ENCODE data around the gene PRKAG2.

PRKAG2 gene

DNA sequence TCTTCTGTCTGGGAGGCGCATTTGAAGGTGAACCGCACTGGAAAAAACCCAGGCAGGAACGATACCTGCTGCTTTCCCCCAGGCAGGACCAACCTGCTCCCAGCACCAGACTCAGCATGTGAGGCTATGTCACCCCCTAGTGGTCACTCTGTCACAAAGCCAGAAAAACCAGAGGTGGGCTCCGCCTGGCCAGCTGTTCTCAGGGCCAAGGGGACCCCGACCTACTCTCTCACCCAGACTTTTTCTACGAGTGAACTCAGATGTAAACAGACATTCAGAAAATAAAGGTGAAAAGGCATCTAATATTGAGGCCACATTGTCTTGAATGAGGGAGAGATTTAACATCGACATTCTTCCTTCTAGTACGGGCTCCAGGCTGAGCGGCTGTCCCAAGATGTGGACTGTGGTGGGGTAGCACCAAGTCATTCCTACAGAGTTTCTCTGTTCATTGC, 117.3 kb downstream of the PRKAG2 start:
- TF ChIP-seq, protein P1, sequence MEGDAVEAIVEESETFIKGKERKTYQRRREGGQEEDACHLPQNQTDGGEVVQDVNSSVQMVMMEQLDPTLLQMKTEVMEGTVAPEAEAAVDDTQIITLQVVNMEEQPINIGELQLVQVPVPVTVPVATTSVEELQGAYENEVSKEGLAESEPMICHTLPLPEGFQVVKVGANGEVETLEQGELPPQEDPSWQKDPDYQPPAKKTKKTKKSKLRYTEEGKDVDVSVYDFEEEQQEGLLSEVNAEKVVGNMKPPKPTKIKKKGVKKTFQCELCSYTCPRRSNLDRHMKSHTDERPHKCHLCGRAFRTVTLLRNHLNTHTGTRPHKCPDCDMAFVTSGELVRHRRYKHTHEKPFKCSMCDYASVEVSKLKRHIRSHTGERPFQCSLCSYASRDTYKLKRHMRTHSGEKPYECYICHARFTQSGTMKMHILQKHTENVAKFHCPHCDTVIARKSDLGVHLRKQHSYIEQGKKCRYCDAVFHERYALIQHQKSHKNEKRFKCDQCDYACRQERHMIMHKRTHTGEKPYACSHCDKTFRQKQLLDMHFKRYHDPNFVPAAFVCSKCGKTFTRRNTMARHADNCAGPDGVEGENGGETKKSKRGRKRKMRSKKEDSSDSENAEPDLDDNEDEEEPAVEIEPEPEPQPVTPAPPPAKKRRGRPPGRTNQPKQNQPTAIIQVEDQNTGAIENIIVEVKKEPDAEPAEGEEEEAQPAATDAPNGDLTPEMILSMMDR (IDR thresholded peaks at IDR 0.05; ENCODE audit: low read depth, low read length) = peak; percentile 90
- peak; percentile 72 to 73 for DNase-seq (ENCODE audit: low read depth in 2 of 2)
- no peak overlapping the region for H3K4me3 ChIP-seq (replicated peaks in 1 of 2; ENCODE audit: low read depth in 2 of 2, low read length in 2 of 2)

DNA sequence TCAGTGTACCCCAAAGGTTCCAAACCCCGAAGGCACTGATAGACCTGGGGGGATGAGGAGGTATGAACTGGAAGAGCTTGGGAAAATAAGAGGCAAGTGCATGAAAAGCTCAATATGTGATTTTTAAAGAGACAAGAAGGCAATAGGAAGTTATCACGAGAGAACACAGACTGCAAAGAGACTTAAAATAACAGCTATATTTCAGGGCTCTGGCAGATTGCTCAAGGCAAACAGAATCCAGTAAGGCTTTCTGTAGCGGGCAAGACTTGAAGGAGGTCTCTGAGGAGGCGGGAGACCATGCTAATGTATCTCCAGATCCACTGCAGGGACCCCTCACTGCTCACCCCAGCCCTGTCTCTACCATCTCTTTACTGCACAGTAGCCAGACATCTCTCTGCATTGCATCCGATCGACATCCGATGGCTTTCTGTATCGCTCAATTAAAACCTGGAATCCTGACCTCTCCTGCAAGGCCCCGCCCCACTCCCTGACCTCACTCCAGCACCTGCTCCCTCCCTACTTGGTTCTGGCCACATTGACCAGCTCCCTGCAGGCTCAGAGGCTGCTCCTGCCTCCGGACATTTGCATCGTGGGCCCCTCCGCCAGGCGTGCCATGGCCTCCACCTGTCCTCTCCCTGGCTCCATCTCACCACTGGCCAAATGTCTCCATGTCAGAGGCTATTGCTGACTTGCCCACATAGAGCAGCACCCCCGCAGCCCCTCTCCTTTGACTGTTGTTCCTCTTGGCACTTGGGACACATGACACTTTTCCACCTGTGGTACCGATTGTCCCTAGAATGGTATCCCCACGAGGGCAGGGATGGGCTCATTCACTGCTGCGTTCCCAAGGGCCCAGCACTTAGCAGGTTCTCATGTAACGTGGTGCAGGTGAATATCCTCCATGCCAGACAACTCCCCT, 118.0 kb downstream of the PRKAG2 start:
- TF ChIP-seq, protein P1 (IDR thresholded peaks at IDR 0.05; ENCODE audit: low read depth, low read length) = no peak
- no peak overlapping the region for H3K4me3 ChIP-seq (replicated peaks in 1 of 2; ENCODE audit: low read depth in 2 of 2, low read length in 2 of 2)
- DNase-seq (ENCODE audit: low read depth in 2 of 2) = no peak

DNA sequence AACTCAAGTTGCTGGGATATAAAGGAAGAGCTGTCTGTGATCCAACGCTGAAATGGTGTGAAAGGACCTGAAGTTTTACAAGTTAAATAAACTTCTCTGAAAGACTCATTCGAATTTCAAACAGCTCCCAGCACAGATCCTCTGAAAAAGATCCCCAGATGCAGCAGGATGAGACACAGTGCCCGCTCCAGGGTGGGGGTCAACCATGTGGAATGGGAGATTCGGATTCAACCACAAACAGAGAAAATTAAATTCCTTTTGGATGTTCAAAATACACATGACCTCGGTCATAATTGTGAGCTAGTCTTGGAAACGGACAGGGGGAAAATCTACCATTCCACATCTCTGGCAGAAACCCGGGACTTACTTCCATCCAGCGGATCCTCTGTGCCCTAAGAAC, 119.6 kb downstream of the PRKAG2 start:
- H3K4me3 ChIP-seq (replicated peaks in 1 of 2; ENCODE audit: low read depth in 2 of 2, low read length in 2 of 2) = no peak overlapping the region
- DNase-seq (ENCODE audit: low read depth in 2 of 2) = no peak
- TF ChIP-seq, protein P1 (IDR thresholded peaks at IDR 0.05; ENCODE audit: low read depth, low read length) = no peak

DNA sequence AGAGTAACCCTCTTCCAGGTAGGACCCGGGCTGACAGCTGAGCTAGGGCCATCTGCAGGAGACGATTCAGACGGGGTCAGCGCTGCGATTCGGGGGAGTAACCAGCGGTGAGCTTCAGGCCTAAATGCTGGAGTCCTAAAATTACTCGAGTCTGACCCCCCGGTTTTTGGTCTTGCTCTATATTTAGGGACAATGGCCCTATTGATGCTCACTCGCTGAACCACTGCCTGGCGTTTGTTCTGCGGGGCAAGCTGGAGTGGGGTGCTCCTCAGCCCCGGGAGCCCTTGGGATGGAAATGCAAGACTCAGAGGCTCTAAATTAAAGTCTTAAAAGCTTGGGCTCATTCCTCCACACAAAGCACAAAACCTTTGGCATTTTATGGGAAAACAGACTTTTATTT, 120.0 kb downstream of the PRKAG2 start:
- no peak for DNase-seq (ENCODE audit: low read depth in 2 of 2)
- TF ChIP-seq, protein P1 (IDR thresholded peaks at IDR 0.05; ENCODE audit: low read depth, low read length) = no peak
- no peak overlapping the region for H3K4me3 ChIP-seq (replicated peaks in 1 of 2; ENCODE audit: low read depth in 2 of 2, low read length in 2 of 2)

DNA sequence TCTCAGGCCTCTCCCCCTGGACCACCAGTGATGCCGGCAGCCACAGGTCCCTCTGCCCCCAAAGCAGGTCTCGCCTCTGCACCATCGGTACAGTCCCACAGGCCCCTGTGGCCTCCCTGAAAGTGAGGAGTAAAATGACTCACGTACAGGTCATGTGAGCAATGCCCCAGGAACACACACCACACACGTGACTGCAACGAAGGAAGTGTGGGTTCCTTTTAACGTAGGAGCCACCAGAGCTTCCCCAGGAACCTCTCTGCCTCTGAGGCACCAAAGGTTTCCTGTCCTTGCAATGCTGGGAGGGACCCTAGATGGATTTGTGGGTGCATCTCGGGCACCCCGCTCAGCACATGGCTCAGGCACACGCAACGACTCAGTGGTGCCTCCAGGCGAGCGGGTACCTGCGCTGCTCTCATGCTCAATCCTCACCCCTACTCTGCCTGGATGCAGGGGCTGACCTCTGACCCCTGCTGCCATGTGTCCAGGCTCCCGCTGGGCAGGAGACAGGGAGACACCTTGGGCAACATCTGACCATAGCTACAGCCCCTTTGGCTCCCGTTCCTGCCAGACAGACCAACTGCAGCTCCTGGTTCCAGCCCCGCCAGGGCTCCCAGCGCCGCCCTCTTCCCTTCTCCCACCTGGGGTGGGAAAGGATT, 120.7 kb downstream of the PRKAG2 start:
- peak; percentile 29 to 64 for DNase-seq (ENCODE audit: low read depth in 2 of 2)
- TF ChIP-seq, protein P1 (IDR thresholded peaks at IDR 0.05; ENCODE audit: low read depth, low read length) = no peak
- no peak overlapping the region for H3K4me3 ChIP-seq (replicated peaks in 1 of 2; ENCODE audit: low read depth in 2 of 2, low read length in 2 of 2)

DNA sequence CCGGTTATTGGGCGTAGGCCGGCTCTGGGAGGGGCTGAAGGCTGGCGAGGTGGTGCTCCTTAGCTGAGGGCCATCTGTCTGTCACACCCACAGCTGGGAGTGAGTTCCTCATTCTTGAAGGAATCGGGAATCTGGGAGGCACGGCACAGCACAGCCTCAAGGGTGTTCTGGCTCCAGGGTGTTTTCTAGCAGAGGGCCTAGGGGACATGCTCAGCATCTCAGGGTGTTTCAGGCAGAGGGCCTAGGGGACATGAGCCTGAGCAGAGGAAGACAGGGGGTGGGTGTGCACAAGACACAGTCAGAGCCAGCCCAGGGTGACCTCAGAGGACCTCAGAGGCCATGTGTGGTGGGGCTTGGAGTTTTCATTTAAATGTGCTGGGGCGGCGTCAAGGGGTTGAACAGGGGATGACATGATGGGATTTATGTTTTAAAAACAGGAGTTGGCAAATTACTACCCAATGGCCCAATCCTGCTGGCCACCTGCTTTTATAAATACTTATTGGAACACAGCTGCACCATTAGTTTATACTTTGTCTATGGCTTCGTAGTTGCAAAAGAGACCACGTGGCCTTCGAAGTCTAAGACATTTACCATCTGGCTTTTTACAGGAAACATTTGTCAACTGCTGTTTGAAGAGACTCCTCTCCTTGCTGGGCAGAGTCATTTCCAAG, 121.6 kb downstream of the PRKAG2 start:
- TF ChIP-seq, protein P1 (IDR thresholded peaks at IDR 0.05; ENCODE audit: low read depth, low read length) = no peak
- H3K4me3 ChIP-seq (replicated peaks in 1 of 2; ENCODE audit: low read depth in 2 of 2, low read length in 2 of 2) = no peak overlapping the region
- DNase-seq (ENCODE audit: low read depth in 2 of 2) = peak; percentile 23 to 33
